DND-41 (cell line): ENCODE measurements around the gene MCM10.

ENCODE experiments used
- ATAC-seq: fragments of 200-7000 bp; cut with Tn5 transposase; 3 replicates; pipeline ENCODE4 v1.9.1; 2021; ENCODE audit warnings: low read depth; ENCODE audit not compliant: insufficient read depth
- DNase-seq: peaks from one replicate; pipeline ENCODE4 v3.0.0-alpha.2; 2020
- H2AFZ ChIP-seq: 2 replicates; pipeline ENCODE4 v1.6.0; 2012; ENCODE audit warnings: low read depth, low read length
- H3K27ac ChIP-seq: 2 replicates; pipeline ENCODE4 v1.5.1; 2012; ENCODE audit warnings: low read length, inconsistent platforms
- H3K27me3 ChIP-seq: fragments of 200-600 bp; sonication (generic); 2 replicates; pipeline ENCODE4 v1.6.0; 2012; ENCODE audit warnings: low read length, mild to moderate bottlenecking, inconsistent platforms; ENCODE audit not compliant: insufficient read depth, poor library complexity
- H3K36me3 ChIP-seq: 2 replicates; pipeline ENCODE4 v1.5.1; 2012; ENCODE audit warnings: low read length, inconsistent platforms; ENCODE audit not compliant: insufficient read depth
- H3K4me1 ChIP-seq: 2 replicates; pipeline ENCODE4 v1.5.1; 2012; ENCODE audit warnings: mild to moderate bottlenecking, low read length; ENCODE audit not compliant: insufficient read depth
- H3K4me2 ChIP-seq: 2 replicates; pipeline ENCODE4 v1.6.0; 2012; ENCODE audit warnings: mild to moderate bottlenecking, moderate library complexity, low read length, inconsistent platforms; ENCODE audit not compliant: insufficient read depth
- H3K4me3 ChIP-seq, 2 experiments: fragments of 200-600 bp in 1 of 2; shearing (Covaris generic) in 1 of 2; 2 replicates each; pipeline ENCODE4 v1.5.1; 2012 to 2016; ENCODE audit warnings: inconsistent platforms in 2 of 2, low read length in 2 of 2, mild to moderate bottlenecking in 2 of 2, low read depth in 1 of 2, moderate library complexity in 1 of 2
- H3K79me2 ChIP-seq: 2 replicates; pipeline ENCODE4 v1.6.0; 2012; ENCODE audit warnings: low read length, inconsistent platforms; ENCODE audit not compliant: insufficient read depth
- H3K9ac ChIP-seq: 2 replicates; pipeline ENCODE4 v1.6.0; 2012; ENCODE audit warnings: low read depth, mild to moderate bottlenecking, inconsistent platforms, low read length, moderate library complexity
- H3K9me3 ChIP-seq: 2 replicates; pipeline ENCODE4 v1.5.1; 2012; ENCODE audit warnings: low read length, moderate library complexity, mild to moderate bottlenecking, inconsistent platforms; ENCODE audit not compliant: insufficient read depth, severe bottlenecking
- H4K20me1 ChIP-seq: 2 replicates; pipeline ENCODE4 v1.6.0; 2012; ENCODE audit warnings: low read length; ENCODE audit not compliant: insufficient read depth
- EZH2 ChIP-seq: IDR thresholded peaks from 3 replicates; pipeline ENCODE4 v1.6.1; 2012; ENCODE audit warnings: borderline replicate concordance, low read depth, mild to moderate bottlenecking, moderate library complexity, low read length, inconsistent platforms; ENCODE audit not compliant: severe bottlenecking
- TF ChIP-seq, protein P1 (sequence below): IDR thresholded peaks from 2 replicates; pipeline ENCODE4 v1.5.1; 2012; ENCODE audit warnings: borderline replicate concordance, low read length, moderate library complexity, mild to moderate bottlenecking; ENCODE audit not compliant: poor library complexity, severe bottlenecking; ENCODE audit errors: extremely low read depth

Gene MCM10

DNA sequence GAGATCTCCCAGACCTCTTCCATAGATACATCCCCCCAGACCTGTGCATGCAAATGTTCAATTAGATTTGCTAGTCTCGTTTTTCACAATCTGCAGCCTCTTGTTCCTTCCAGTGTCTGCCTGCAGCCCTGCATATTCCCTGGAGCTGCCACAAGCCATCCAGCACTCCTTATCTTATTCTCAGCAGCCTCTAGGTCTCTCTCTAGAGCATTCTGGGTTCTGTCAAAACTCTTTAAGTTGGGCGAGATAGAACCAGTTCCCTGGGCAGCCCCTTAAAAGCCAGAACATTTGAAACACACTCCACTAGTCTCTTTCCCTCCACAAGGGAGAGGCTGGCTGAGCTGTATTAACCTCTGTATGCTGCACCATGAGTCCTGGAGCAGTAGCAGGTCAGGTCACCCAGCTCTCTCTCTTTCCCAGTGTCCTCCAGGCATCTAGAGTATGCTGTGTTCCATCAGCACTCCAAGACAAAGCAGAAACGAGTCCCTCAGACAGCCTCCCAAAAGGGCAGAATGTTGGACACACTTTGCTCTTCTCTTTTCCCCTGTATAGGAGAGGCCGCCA is 20.6 kb upstream of the MCM10 start:
- H3K4me1 ChIP-seq: no peaks in the 10 kb centered on the region
- no peaks in the 10 kb centered on the region for H3K36me3 ChIP-seq
- H3K9me3 ChIP-seq: no peaks in the 10 kb centered on the region
- H3K79me2 ChIP-seq: no peaks in the 10 kb centered on the region
- peaks cover 5% of the 10 kb centered on the region for H3K27me3 ChIP-seq
- no peak overlapping the region for H3K4me3 ChIP-seq
- TF ChIP-seq, protein P1, sequence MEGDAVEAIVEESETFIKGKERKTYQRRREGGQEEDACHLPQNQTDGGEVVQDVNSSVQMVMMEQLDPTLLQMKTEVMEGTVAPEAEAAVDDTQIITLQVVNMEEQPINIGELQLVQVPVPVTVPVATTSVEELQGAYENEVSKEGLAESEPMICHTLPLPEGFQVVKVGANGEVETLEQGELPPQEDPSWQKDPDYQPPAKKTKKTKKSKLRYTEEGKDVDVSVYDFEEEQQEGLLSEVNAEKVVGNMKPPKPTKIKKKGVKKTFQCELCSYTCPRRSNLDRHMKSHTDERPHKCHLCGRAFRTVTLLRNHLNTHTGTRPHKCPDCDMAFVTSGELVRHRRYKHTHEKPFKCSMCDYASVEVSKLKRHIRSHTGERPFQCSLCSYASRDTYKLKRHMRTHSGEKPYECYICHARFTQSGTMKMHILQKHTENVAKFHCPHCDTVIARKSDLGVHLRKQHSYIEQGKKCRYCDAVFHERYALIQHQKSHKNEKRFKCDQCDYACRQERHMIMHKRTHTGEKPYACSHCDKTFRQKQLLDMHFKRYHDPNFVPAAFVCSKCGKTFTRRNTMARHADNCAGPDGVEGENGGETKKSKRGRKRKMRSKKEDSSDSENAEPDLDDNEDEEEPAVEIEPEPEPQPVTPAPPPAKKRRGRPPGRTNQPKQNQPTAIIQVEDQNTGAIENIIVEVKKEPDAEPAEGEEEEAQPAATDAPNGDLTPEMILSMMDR: no peak
- TF ChIP-seq EZH2: no peak
- H3K27ac ChIP-seq: no peak overlapping the region
- no peak overlapping the region for H3K9ac ChIP-seq
- no peaks in the 10 kb centered on the region for H4K20me1 ChIP-seq
- ATAC-seq: no peak
- no peak for DNase-seq
- H2AFZ ChIP-seq: no peak overlapping the region
- no peak overlapping the region for H3K4me2 ChIP-seq

DNA sequence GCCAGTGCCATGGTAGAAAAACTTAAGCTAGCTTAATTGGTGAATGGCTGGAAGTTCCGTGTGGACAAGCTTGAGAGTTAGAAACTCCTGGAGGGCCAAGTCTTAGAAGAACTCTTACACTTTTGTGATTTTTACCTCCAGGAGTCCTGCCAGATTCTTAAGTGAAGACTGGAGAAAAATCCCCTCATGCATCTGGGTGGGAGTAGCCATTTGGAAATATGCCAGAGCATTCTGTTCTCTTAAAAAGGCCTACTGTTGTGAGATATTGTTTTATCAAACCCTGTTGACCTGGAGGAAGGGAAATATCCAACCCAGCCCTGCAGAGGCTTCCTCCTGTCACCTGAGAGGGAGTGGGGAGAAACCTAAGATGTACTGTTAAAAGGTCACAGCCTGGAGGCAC is 17.6 kb upstream of the MCM10 start:
- Histone ChIP-seq H3K4me1 (no peaks in the 10 kb centered on the region), H3K36me3 (no peaks in the 10 kb centered on the region), H2AFZ (no peak overlapping the region), H3K4me2 (no peak overlapping the region), H3K9me3 (no peaks in the 10 kb centered on the region), H3K27me3 (peaks cover 5% of the 10 kb centered on the region), H3K79me2 (no peaks in the 10 kb centered on the region), H3K4me3 (no peak overlapping the region), H3K9ac (no peak overlapping the region), H3K27ac (no peak overlapping the region), H4K20me1 (no peaks in the 10 kb centered on the region)
- ATAC-seq (no peak), DNase-seq (no peak)
- TF ChIP-seq, protein P1: no peak
- TF ChIP-seq EZH2: no peak

DNA sequence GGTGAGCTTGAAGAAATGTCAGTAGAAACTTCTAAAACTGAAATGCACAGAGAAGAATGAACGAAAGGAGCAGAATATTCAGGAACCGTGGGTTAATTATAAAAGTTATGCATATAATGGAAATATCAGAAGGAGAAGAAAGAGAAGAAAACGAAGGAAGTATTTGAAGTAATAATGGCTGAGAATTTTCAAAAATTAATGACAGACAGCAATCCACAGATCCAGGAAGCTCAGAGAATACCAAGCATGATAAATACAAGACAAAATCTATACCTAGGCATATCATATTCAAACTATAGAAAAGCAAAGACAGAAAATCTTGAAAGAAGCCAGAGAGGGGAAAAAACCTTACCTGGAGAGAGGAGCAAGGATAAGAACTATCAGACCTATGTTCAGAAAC is 16.5 kb upstream of the MCM10 start:
- H3K4me2 ChIP-seq: no peak overlapping the region
- no peaks in the 10 kb centered on the region for H4K20me1 ChIP-seq

More for the DNA sequence above, 16.5 kb upstream of the MCM10 start:
- H3K27me3 ChIP-seq: peaks cover 5% of the 10 kb centered on the region
- no peaks in the 10 kb centered on the region for H3K79me2 ChIP-seq
- no peaks in the 10 kb centered on the region for H3K36me3 ChIP-seq
- no peak overlapping the region for H3K4me3 ChIP-seq
- DNase-seq (no peak), ATAC-seq (no peak)
- H3K9me3 ChIP-seq: no peaks in the 10 kb centered on the region
- H3K9ac ChIP-seq: no peak overlapping the region
- H2AFZ ChIP-seq: no peak overlapping the region
- H3K4me1 ChIP-seq: no peaks in the 10 kb centered on the region
- H3K27ac ChIP-seq: no peak overlapping the region
- no peak for TF ChIP-seq EZH2
- TF ChIP-seq, protein P1: no peak
